ENCODE measurements around the gene GALM. TPM values are rescaled to one million over a fixed set of nuclear protein-coding genes. Genes with fewer than 3 reads are reported as not detected.

GALM gene
- total RNA-seq, 1 experiment from 2014 or later, result 20.5 TPM

DNA sequence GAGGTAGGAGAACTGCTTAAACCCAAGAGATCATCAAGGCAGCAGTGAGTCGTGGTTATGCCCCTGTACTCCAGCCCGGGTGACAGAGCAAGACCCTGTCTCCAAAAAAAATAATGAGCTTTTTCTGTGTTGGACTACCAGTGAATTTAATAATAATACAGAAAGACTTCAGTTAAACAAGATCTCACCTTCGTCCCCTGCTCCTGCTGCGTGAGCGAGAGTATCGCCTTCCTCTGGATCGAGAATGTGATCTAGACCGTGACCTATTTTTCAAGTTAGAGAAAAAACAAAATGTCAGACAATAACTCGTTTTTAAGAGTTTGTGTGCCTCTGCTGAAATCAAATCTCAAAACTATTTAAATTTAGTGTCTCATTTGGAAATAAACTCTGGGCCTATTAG lies 82.5 kb downstream of the GALM start:
- Histone ChIP-seq H3K4me3 (ENCODE audit: low read depth in 2 of 2, low read length in 2 of 2) (peak overlapping the region in 1 of 2 experiments; percentile 100; a peak in 2 of 4 replicates), H3K27me3 (ENCODE audit: control insufficient read depth, insufficient read depth, low read length) (no peaks in the 10 kb centered on the region), H3K27ac (ENCODE audit: low read length) (peak overlapping the region; percentile 49), H3K9me3 (ENCODE audit: control insufficient read depth, insufficient read depth, low read depth, low read length) (no peaks in the 10 kb centered on the region), H3K4me1 (ENCODE audit: control insufficient read depth, insufficient read depth, low read length) (peaks cover 50% of the 10 kb centered on the region), H3K36me3 (ENCODE audit: control insufficient read depth, insufficient read depth, low read length) (peaks cover 69% of the 10 kb centered on the region)
- in situ Hi-C loops (cut with HindIII; ENCODE audit: low pct_unique_long_range_greater_than_20kb, low sequenced_read_pairs) (loop anchor here (25.0 kb wide), 1 partner anchor 161 kb away; no protein-coding TSS in a partner anchor), intact Hi-C loops (cut with micrococcal nuclease; ENCODE audit: unreplicated experiment) (no loop called here)
- DNase-seq (ENCODE audit: low read depth, low spot score) (no peak), ATAC-seq (no peak)
- ChIA-PET POLR2A (interaction anchor here (0.6 kb wide), 1 partner anchor 471 kb away, joined by 3 read pairs; no protein-coding TSS in a partner anchor), CTCF (no interaction called here)
- no TSS peak for BruUV-seq (replicated peaks)
- TF ChIP-seq, protein P1, sequence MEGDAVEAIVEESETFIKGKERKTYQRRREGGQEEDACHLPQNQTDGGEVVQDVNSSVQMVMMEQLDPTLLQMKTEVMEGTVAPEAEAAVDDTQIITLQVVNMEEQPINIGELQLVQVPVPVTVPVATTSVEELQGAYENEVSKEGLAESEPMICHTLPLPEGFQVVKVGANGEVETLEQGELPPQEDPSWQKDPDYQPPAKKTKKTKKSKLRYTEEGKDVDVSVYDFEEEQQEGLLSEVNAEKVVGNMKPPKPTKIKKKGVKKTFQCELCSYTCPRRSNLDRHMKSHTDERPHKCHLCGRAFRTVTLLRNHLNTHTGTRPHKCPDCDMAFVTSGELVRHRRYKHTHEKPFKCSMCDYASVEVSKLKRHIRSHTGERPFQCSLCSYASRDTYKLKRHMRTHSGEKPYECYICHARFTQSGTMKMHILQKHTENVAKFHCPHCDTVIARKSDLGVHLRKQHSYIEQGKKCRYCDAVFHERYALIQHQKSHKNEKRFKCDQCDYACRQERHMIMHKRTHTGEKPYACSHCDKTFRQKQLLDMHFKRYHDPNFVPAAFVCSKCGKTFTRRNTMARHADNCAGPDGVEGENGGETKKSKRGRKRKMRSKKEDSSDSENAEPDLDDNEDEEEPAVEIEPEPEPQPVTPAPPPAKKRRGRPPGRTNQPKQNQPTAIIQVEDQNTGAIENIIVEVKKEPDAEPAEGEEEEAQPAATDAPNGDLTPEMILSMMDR (IDR thresholded peaks at IDR 0.05), result no peak
- TF ChIP-seq SIN3A (IDR thresholded peaks at IDR 0.05; ENCODE audit: borderline replicate concordance, insufficient read depth, low read depth, low read length), result no peak
- no peak for TF ChIP-seq TCF7L2 (IDR thresholded peaks at IDR 0.05; ENCODE audit: low read depth, low read length)
- no peak for TF ChIP-seq POLR2AphosphoS5 (IDR thresholded peaks at IDR 0.05; ENCODE audit: low read depth, low read length)
- TF ChIP-seq, protein P2, sequence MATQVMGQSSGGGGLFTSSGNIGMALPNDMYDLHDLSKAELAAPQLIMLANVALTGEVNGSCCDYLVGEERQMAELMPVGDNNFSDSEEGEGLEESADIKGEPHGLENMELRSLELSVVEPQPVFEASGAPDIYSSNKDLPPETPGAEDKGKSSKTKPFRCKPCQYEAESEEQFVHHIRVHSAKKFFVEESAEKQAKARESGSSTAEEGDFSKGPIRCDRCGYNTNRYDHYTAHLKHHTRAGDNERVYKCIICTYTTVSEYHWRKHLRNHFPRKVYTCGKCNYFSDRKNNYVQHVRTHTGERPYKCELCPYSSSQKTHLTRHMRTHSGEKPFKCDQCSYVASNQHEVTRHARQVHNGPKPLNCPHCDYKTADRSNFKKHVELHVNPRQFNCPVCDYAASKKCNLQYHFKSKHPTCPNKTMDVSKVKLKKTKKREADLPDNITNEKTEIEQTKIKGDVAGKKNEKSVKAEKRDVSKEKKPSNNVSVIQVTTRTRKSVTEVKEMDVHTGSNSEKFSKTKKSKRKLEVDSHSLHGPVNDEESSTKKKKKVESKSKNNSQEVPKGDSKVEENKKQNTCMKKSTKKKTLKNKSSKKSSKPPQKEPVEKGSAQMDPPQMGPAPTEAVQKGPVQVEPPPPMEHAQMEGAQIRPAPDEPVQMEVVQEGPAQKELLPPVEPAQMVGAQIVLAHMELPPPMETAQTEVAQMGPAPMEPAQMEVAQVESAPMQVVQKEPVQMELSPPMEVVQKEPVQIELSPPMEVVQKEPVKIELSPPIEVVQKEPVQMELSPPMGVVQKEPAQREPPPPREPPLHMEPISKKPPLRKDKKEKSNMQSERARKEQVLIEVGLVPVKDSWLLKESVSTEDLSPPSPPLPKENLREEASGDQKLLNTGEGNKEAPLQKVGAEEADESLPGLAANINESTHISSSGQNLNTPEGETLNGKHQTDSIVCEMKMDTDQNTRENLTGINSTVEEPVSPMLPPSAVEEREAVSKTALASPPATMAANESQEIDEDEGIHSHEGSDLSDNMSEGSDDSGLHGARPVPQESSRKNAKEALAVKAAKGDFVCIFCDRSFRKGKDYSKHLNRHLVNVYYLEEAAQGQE (IDR thresholded peaks at IDR 0.05; ENCODE audit: insufficient read depth in 1 of 2, low read depth in 2 of 2, low read length in 1 of 2), result no peak

DNA sequence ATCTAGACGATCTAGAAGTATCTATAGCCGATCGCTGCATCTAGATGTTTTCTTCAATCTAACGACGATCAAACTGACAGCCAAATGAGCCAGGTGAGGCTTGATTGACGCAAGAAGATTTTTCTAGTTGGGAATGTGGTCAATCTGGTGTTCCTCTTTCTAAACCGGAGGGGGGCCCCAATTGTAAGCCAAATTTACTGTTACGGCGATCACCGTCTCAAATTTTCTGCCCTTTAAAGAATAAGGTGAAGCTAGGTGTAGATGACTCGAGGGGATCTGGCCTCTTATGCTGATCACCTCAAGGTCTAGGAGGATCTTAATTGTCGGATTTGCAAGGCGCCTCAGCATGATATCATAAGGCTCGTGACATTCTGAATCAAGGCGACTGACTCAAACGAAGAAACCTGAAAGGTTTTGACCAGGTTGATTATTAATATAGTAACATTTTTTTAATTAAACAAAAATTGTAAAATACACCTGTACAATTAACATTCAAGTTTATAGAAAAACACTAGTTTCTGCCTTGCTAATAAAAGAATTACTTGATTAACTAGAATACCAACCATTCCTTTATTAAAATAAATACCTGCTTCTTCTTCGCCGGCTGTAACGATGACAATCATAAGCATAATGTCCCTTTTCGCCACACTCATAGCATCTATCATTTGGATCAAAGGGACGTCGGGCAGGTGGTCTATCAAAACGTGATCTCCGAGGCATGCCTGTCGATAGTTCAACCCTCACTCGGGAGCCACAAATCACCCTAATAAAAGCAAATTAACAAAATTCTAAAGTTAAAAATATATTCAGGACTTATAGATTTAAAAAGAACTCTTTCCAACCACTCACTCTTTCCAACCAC lies 83.3 kb downstream of the GALM start:
- ChIA-PET CTCF (no interaction called here), POLR2A (no interaction called here)
- peaks cover 42% of the 10 kb centered on the region for H3K4me1 ChIP-seq (ENCODE audit: control insufficient read depth, insufficient read depth, low read length)
- H3K36me3 ChIP-seq (ENCODE audit: control insufficient read depth, insufficient read depth, low read length), result peaks cover 61% of the 10 kb centered on the region
- TSS peak; percentile 63 for BruUV-seq (replicated peaks)
- TF ChIP-seq, protein P1 (IDR thresholded peaks at IDR 0.05), result no peak
- TF ChIP-seq POLR2AphosphoS5 (IDR thresholded peaks at IDR 0.05; ENCODE audit: low read depth, low read length), result 0 out of 2 replicates have a peak, but pooled peaks have one; percentile 20
- TF ChIP-seq, protein P2 (IDR thresholded peaks at IDR 0.05; ENCODE audit: insufficient read depth in 1 of 2, low read depth in 2 of 2, low read length in 1 of 2), result no peak
- DNase-seq (ENCODE audit: low read depth, low spot score) (no peak), ATAC-seq (no peak)
- H3K27me3 ChIP-seq (ENCODE audit: control insufficient read depth, insufficient read depth, low read length), result no peaks in the 10 kb centered on the region
- H3K9me3 ChIP-seq (ENCODE audit: control insufficient read depth, insufficient read depth, low read depth, low read length), result no peaks in the 10 kb centered on the region
- peak overlapping the region; percentile 98 to 100 for H3K4me3 ChIP-seq (ENCODE audit: low read depth in 2 of 2, low read length in 2 of 2)
- intact Hi-C loops (cut with micrococcal nuclease; ENCODE audit: unreplicated experiment) (no loop called here), in situ Hi-C loops (cut with HindIII; ENCODE audit: low pct_unique_long_range_greater_than_20kb, low sequenced_read_pairs) (loop anchor here (25.0 kb wide), 1 partner anchor 162 kb away; no protein-coding TSS in a partner anchor)
- H3K27ac ChIP-seq (ENCODE audit: low read length), result peak overlapping the region; percentile 98
